A549 (cell line): ENCODE results near the gene HYOU1.
"Not testable (repeated sequence)": the region's sequence is repeated elsewhere in the genome, so short reads cannot be mapped to it uniquely, and the experiment has no call there.

Experiments used
- BHLHE40 ChIP-seq: IDR thresholded peaks from 2 replicates; pipeline ENCODE4 v1.6.1; 2012; ENCODE audit warnings: low read depth, low read length, inconsistent platforms
- CBX2 ChIP-seq: fragments of 200-600 bp; sonication (generic); IDR thresholded peaks from 2 replicates; pipeline ENCODE4 v1.6.1; 2016; ENCODE audit warnings: low read depth, mild to moderate bottlenecking, borderline replicate concordance
- CEBPB ChIP-seq, 2 experiments: fragments of >200 bp in 1 of 2; sonication (Bioruptor Twin) in 1 of 2; formaldehyde crosslinking in 1 of 2; IDR thresholded peaks; 2 replicates each; pipeline ENCODE4 v1.6.1; 2012 to 2016
- CHD2 ChIP-seq: fragments of 150-350 bp; IDR thresholded peaks from 2 replicates; pipeline ENCODE4 v1.6.1; 2014; ENCODE audit warnings: low read length; ENCODE audit not compliant: partially characterized antibody
- CHD4 ChIP-seq: fragments of 200-600 bp; sonication (generic); IDR thresholded peaks from 2 replicates; pipeline ENCODE4 v1.6.1; 2016; ENCODE audit warnings: antibody characterized with exemption, mild to moderate bottlenecking, borderline replicate concordance
- EHMT2 ChIP-seq: fragments of 200-600 bp; sonication (generic); IDR thresholded peaks from 2 replicates; pipeline ENCODE4 v1.6.1; 2016; ENCODE audit warnings: antibody characterized with exemption, low read depth, mild to moderate bottlenecking, moderate library complexity
- EP300 ChIP-seq, 2 experiments: fragments of >200 bp; sonication (Bioruptor Twin); formaldehyde crosslinking; IDR thresholded peaks; 2 replicates in 1 of 2; 3 replicates in 1 of 2; pipeline ENCODE4 v1.6.1; 2016 to 2017
- POLR2A ChIP-seq: IDR thresholded peaks from 2 replicates; pipeline ENCODE4 v1.6.1; 2012; ENCODE audit warnings: mild to moderate bottlenecking, low read length
- RCOR1 ChIP-seq: fragments of 150-350 bp; IDR thresholded peaks from 2 replicates; pipeline ENCODE4 v1.6.1; 2014; ENCODE audit warnings: antibody characterized with exemption, low read length, low read depth
- SREBF2 ChIP-seq: fragments of 450-650 bp; IDR thresholded peaks from 2 replicates; pipeline ENCODE4 v1.6.1; 2014; ENCODE audit warnings: mild to moderate bottlenecking, moderate library complexity
- TF ChIP-seq, protein P1 (sequence below): fragments of 250-450 bp; sonication (Bioruptor Pico); IDR thresholded peaks from 2 replicates; pipeline ENCODE4 v1.5.0; 2021; ENCODE audit warnings: mild to moderate bottlenecking, moderate library complexity, borderline replicate concordance
- TF ChIP-seq, protein P2 (sequence below): fragments of >200 bp; sonication (Bioruptor Twin); formaldehyde crosslinking; IDR thresholded peaks from 3 replicates; pipeline ENCODE4 v1.5.1; 2016
- TF ChIP-seq, protein P3 (sequence below): fragments of 200-600 bp; sonication (generic); IDR thresholded peaks from 2 replicates; pipeline ENCODE4 v1.6.1; 2016; ENCODE audit warnings: antibody characterized with exemption, mild to moderate bottlenecking, moderate library complexity
- TF ChIP-seq, protein P4 (sequence below): fragments of 450-650 bp; IDR thresholded peaks from 2 replicates; pipeline ENCODE4 v1.6.1; 2014; ENCODE audit warnings: antibody characterized with exemption

DNA sequence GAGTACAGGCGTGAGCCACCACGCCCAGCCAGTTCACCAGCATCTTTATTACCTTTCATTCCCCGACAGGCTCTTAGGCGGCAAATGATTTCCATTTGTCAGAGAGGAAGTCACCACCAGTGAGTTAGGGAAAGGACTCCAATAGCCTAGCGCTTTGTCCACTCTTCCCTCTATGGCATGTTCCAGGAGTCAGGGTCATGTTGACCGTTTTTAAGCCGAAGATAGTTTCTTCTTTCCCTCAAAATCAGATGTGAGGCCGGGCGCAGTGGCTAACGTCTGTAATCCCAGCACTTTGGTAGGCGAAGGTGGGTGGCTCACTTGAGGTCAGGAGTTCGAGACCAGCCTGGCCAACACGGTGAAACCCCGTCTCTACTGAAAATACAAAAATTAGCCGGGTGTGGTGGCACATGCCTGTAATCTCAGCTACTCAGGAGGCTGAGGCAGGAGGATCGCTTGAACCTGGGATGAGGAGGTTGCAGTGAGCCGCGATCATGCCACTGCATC is 46.2 kb upstream of the HYOU1 start:
- TF ChIP-seq BHLHE40; CEBPB (IDR thresholded peaks at IDR 0.05); CHD2; EP300 (IDR thresholded peaks at IDR 0.05); SREBF2; EHMT2; POLR2A; CBX2; CHD4; RCOR1: not testable (repeated sequence)
- TF ChIP-seq, protein P1, sequence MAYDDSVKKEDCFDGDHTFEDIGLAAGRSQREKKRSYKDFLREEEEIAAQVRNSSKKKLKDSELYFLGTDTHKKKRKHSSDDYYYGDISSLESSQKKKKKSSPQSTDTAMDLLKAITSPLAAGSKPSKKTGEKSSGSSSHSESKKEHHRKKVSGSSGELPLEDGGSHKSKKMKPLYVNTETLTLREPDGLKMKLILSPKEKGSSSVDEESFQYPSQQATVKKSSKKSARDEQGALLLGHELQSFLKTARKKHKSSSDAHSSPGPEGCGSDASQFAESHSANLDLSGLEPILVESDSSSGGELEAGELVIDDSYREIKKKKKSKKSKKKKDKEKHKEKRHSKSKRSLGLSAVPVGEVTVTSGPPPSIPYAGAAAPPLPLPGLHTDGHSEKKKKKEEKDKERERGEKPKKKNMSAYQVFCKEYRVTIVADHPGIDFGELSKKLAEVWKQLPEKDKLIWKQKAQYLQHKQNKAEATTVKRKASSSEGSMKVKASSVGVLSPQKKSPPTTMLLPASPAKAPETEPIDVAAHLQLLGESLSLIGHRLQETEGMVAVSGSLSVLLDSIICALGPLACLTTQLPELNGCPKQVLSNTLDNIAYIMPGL = not testable (repeated sequence)
- TF ChIP-seq, protein P2, sequence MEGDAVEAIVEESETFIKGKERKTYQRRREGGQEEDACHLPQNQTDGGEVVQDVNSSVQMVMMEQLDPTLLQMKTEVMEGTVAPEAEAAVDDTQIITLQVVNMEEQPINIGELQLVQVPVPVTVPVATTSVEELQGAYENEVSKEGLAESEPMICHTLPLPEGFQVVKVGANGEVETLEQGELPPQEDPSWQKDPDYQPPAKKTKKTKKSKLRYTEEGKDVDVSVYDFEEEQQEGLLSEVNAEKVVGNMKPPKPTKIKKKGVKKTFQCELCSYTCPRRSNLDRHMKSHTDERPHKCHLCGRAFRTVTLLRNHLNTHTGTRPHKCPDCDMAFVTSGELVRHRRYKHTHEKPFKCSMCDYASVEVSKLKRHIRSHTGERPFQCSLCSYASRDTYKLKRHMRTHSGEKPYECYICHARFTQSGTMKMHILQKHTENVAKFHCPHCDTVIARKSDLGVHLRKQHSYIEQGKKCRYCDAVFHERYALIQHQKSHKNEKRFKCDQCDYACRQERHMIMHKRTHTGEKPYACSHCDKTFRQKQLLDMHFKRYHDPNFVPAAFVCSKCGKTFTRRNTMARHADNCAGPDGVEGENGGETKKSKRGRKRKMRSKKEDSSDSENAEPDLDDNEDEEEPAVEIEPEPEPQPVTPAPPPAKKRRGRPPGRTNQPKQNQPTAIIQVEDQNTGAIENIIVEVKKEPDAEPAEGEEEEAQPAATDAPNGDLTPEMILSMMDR = not testable (repeated sequence)
- TF ChIP-seq, protein P3, sequence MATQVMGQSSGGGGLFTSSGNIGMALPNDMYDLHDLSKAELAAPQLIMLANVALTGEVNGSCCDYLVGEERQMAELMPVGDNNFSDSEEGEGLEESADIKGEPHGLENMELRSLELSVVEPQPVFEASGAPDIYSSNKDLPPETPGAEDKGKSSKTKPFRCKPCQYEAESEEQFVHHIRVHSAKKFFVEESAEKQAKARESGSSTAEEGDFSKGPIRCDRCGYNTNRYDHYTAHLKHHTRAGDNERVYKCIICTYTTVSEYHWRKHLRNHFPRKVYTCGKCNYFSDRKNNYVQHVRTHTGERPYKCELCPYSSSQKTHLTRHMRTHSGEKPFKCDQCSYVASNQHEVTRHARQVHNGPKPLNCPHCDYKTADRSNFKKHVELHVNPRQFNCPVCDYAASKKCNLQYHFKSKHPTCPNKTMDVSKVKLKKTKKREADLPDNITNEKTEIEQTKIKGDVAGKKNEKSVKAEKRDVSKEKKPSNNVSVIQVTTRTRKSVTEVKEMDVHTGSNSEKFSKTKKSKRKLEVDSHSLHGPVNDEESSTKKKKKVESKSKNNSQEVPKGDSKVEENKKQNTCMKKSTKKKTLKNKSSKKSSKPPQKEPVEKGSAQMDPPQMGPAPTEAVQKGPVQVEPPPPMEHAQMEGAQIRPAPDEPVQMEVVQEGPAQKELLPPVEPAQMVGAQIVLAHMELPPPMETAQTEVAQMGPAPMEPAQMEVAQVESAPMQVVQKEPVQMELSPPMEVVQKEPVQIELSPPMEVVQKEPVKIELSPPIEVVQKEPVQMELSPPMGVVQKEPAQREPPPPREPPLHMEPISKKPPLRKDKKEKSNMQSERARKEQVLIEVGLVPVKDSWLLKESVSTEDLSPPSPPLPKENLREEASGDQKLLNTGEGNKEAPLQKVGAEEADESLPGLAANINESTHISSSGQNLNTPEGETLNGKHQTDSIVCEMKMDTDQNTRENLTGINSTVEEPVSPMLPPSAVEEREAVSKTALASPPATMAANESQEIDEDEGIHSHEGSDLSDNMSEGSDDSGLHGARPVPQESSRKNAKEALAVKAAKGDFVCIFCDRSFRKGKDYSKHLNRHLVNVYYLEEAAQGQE = not testable (repeated sequence)
- TF ChIP-seq, protein P4, sequence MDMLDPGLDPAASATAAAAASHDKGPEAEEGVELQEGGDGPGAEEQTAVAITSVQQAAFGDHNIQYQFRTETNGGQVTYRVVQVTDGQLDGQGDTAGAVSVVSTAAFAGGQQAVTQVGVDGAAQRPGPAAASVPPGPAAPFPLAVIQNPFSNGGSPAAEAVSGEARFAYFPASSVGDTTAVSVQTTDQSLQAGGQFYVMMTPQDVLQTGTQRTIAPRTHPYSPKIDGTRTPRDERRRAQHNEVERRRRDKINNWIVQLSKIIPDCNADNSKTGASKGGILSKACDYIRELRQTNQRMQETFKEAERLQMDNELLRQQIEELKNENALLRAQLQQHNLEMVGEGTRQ = not testable (repeated sequence)
